ENCODE measurements around the gene CFAP45.

GRCh38 chr1:159937054-159937750 is 37.2 kb upstream of the CFAP45 start:
- TF ChIP-seq CTCF (IDR thresholded peaks at IDR 0.05) (no peak), EP300 (IDR thresholded peaks at IDR 0.05; ENCODE audit: borderline replicate concordance in 1 of 2, low read depth in 1 of 2, low read length in 1 of 2) (no peak), TAF1 (IDR thresholded peaks at IDR 0.05; ENCODE audit: borderline replicate concordance, low read depth, low read length) (no peak), RAD21 (IDR thresholded peaks at IDR 0.05; ENCODE audit: low read length) (no peak), POLR2AphosphoS5 (IDR thresholded peaks at IDR 0.05; ENCODE audit: low read depth, low read length) (no peak), YY1 (IDR thresholded peaks at IDR 0.05; ENCODE audit: low read depth) (no peak), CHD2 (IDR thresholded peaks at IDR 0.05; ENCODE audit: low read length, partially characterized antibody) (no peak), USF2 (IDR thresholded peaks at IDR 0.05; ENCODE audit: borderline replicate concordance, low read depth, low read length) (no peak)

All from SK-N-SH (cell line).